ENCODE data around the gene ADGRA1. TPM values are rescaled to one million over a fixed set of nuclear protein-coding genes. Genes with fewer than 3 reads are reported as not detected.

The ADGRA1 gene
- total and polyA plus RNA-seq, 2 of the 8 experiments (the other 6 are each of a cell fraction or from before 2014, with no cell fraction given), result 0.17 to 0.21 TPM

GRCh38 chr10:133113146-133113830 is 25.6 kb downstream of the ADGRA1 start:
- Histone ChIP-seq H3K4me2 (ENCODE audit: insufficient read depth in 1 of 2, low read depth in 2 of 2, low read length in 2 of 2) (no peak overlapping the region), H4K8ac (ENCODE audit: extremely low read depth, insufficient read depth, low read length) (0 out of 2 replicates have a peak overlapping the region, but pooled peaks have one; percentile 85)
- 94% methylated on average over 31 of the region's 31 CpGs; no CpG with 5 or more reads in 1 of the 2 experiments for WGBS, 2 experiments (ENCODE audit: extremely low coverage in 1 of 2, insufficient coverage in 1 of 2, insufficient read length in 1 of 2, insufficient replicate concordance in 2 of 2, low coverage in 1 of 2, low lambda C conversion rate in 2 of 2, missing lambda C conversion rate in 1 of 2)

More at GRCh38 chr10:133113146-133113830, 25.6 kb downstream of the ADGRA1 start:
- Histone ChIP-seq H3K27ac (ENCODE audit: low read depth, low read length) (no peak overlapping the region), H2BK15ac (ENCODE audit: low read length) (no peak overlapping the region), H3K79me2 (ENCODE audit: control insufficient read depth in 1 of 2, insufficient read depth in 2 of 2, low read length in 2 of 2) (no peaks in the 10 kb centered on the region), H2BK5ac (ENCODE audit: low read depth, low read length) (no peak overlapping the region), H2AFZ (ENCODE audit: low read length) (no peak overlapping the region), H3K4ac (replicated peaks; ENCODE audit: insufficient read length, low read depth, low read length) (no peak overlapping the region), H3K27me3 (replicated peaks in 1 of 4; ENCODE audit: control insufficient read depth in 3 of 4, extremely low read depth in 1 of 4, insufficient read depth in 3 of 4, low read length in 3 of 4) (no peaks in the 10 kb centered on the region), H3K23ac (ENCODE audit: insufficient read length) (no peak overlapping the region), H3K14ac (ENCODE audit: insufficient read length) (no peak overlapping the region), H3K18ac (ENCODE audit: extremely low read depth, low read length) (no peak overlapping the region), H3K9me3 (ENCODE audit: insufficient read depth in 2 of 2, low read depth in 1 of 2, low read length in 1 of 2) (peaks cover 1 to 8% of the 10 kb centered on the region in 2 experiments; a peak in 2 of 4 replicates), H3K23me2 (ENCODE audit: low read depth, low read length) (no peaks in the 10 kb centered on the region), H2BK20ac (ENCODE audit: low read length) (no peak overlapping the region), H3K79me1 (ENCODE audit: low read depth, low read length) (no peaks in the 10 kb centered on the region), H3K9ac (replicated peaks in 1 of 4; ENCODE audit: extremely low read depth in 1 of 4, low read depth in 3 of 4, low read length in 3 of 4) (no peak overlapping the region), H2BK120ac (replicated peaks; ENCODE audit: low read depth, low read length) (no peak overlapping the region), H3K4me1 (replicated peaks in 1 of 4; ENCODE audit: control insufficient read depth in 3 of 4, insufficient read depth in 4 of 4, low read length in 3 of 4) (peaks cover 0 to 3% (median 2%) of the 10 kb centered on the region in 4 experiments; a peak in 3 of 7 replicates), H3K4me3 (ENCODE audit: extremely low read depth in 1 of 4, insufficient read depth in 2 of 4, low read depth in 3 of 4, low read length in 4 of 4) (no peak overlapping the region), H4K20me1 (replicated peaks in 1 of 2; ENCODE audit: control insufficient read depth in 1 of 2, insufficient read depth in 2 of 2, low read length in 2 of 2) (no peaks in the 10 kb centered on the region), H4K5ac (ENCODE audit: insufficient read length, low read depth, low read length) (no peak overlapping the region), H4K91ac (replicated peaks; ENCODE audit: insufficient read length, low read length) (no peak overlapping the region), H2BK12ac (ENCODE audit: low read depth, low read length) (no peak overlapping the region), H2AK5ac (ENCODE audit: low read depth, low read length) (no peak overlapping the region), H3K56ac (replicated peaks; ENCODE audit: insufficient read length, low read depth, low read length) (no peak overlapping the region), H3K36me3 (ENCODE audit: control insufficient read depth in 2 of 4, insufficient read depth in 4 of 4, low read length in 3 of 4) (no peaks in the 10 kb centered on the region)
- FAIRE-seq (no peak), DNase-seq (ENCODE audit: low read depth in 1 of 2, low spot score in 2 of 2) (no peak)
- ChIA-PET CTCF (ENCODE audit: partially characterized antibody) (interaction anchor here (0.6 to 4.7 kb wide), 7 partner anchors 10 to 1060 kb away, joined by 3 to 19 read pairs (median 3); no protein-coding TSS in a partner anchor), POLR2A (ENCODE audit: partially characterized antibody) (no interaction called here)
- TF ChIP-seq YY1 (IDR thresholded peaks at IDR 0.05; ENCODE audit: low read depth, low read length) (no peak), CREB1 (IDR thresholded peaks at IDR 0.05) (no peak), CEBPB (IDR thresholded peaks at IDR 0.05; ENCODE audit: low read depth, low read length) (no peak), RNF2 (IDR thresholded peaks at IDR 0.05; ENCODE audit: borderline replicate concordance, low read depth, low read length, missing control alignments, poor library complexity, severe bottlenecking) (no peak)
